Neutrophil (primary cell): ENCODE results near the gene PGAP3.

Experiments
- H3K27ac ChIP-seq: fragments of 200-600 bp; sonication (generic); 2 replicates; pipeline ENCODE4 v1.5.1; 2016; ENCODE audit warnings: mild to moderate bottlenecking, moderate library complexity
- H3K27me3 ChIP-seq: fragments of 200-600 bp; sonication (generic); 2 replicates; pipeline ENCODE4 v1.6.0; 2016; ENCODE audit warnings: mild to moderate bottlenecking
- H3K36me3 ChIP-seq: fragments of 200-600 bp; sonication (generic); 2 replicates; pipeline ENCODE4 v1.5.1; 2017
- H3K4me1 ChIP-seq, 2 experiments: fragments of 200-600 bp in 1 of 2; sonication (generic) in 1 of 2; 1 replicate in 1 of 2; 2 replicates in 1 of 2; pipeline versions ENCODE4 v1.5.1 to v1.6.1; 2013 to 2016; ENCODE audit warnings: low read depth in 1 of 2, low read length in 1 of 2, mild to moderate bottlenecking in 1 of 2, moderate library complexity in 1 of 2; ENCODE audit not compliant: control insufficient read depth in 1 of 2, insufficient read depth in 1 of 2
- H3K4me3 ChIP-seq, 2 experiments: fragments of 200-600 bp in 1 of 2; sonication (generic) in 1 of 2; 1 replicate in 1 of 2; 2 replicates in 1 of 2; pipeline ENCODE4 v1.5.1; 2013 to 2016; ENCODE audit warnings: low read depth in 1 of 2, low read length in 1 of 2, mild to moderate bottlenecking in 1 of 2, moderate library complexity in 1 of 2
- H3K9me3 ChIP-seq: fragments of 200-600 bp; sonication (generic); 2 replicates; pipeline ENCODE4 v1.5.1; 2016
- CTCF ChIP-seq: fragments of 200-600 bp; sonication (generic); IDR thresholded peaks from 2 replicates; pipeline ENCODE4 v1.5.1; 2016; ENCODE audit warnings: antibody characterized with exemption

Gene PGAP3

GRCh38 chr17:39687546-39688474 is at the start of gene PGAP3:
PGAP3 (minus strand) TSS chr17:39688057; CDS start chr17:39688014, 43 bp downstream.
- H3K27ac ChIP-seq, result peak within 1 kb of the TSS; percentile 87
- peaks cover 7 to 11% of the 10 kb centered on the region in 2 experiments for H3K4me1 ChIP-seq
- peaks cover 27% of the 10 kb centered on the region for H3K27me3 ChIP-seq
- no peaks in the 10 kb centered on the region for H3K36me3 ChIP-seq
- H3K9me3 ChIP-seq, result no peaks in the 10 kb centered on the region
- TF ChIP-seq CTCF, result peak; percentile 29
- H3K4me3 ChIP-seq, result peak within 1 kb of the TSS; percentile 81 to 95

- peaks cover 3 to 20% of the 10 kb centered on the region in 2 experiments for H3K4me1 ChIP-seq
- no peaks in the 10 kb centered on the region for H3K36me3 ChIP-seq
- H3K27me3 ChIP-seq, result peaks cover 97% of the 10 kb centered on the region
- no peak overlapping the region for H3K27ac ChIP-seq
- H3K4me3 ChIP-seq, result no peak overlapping the region
- H3K9me3 ChIP-seq, result no peaks in the 10 kb centered on the region
- no peak for TF ChIP-seq CTCF
Observed at GRCh38 chr17:39737206-39737759, 49.4 kb upstream of the PGAP3 start.

- no peak for TF ChIP-seq CTCF
- H3K36me3 ChIP-seq, result no peaks in the 10 kb centered on the region
- H3K27ac ChIP-seq, result no peak overlapping the region
- no peak overlapping the region for H3K4me3 ChIP-seq
- peaks cover 96% of the 10 kb centered on the region for H3K27me3 ChIP-seq
- H3K9me3 ChIP-seq, result no peaks in the 10 kb centered on the region
- H3K4me1 ChIP-seq, result peaks cover 3 to 20% of the 10 kb centered on the region in 2 experiments
Observed at GRCh38 chr17:39736319-39737165, 48.7 kb upstream of the PGAP3 start.

GRCh38 chr17:39735882-39736281 is 48.0 kb upstream of the PGAP3 start:
- no peaks in the 10 kb centered on the region for H3K9me3 ChIP-seq
- peaks cover 3 to 21% of the 10 kb centered on the region in 2 experiments for H3K4me1 ChIP-seq
- no peaks in the 10 kb centered on the region for H3K36me3 ChIP-seq
- no peak overlapping the region for H3K27ac ChIP-seq
- peaks cover 92% of the 10 kb centered on the region for H3K27me3 ChIP-seq
- TF ChIP-seq CTCF, result no peak
- H3K4me3 ChIP-seq, result no peak overlapping the region

- Histone ChIP-seq H3K27me3 (peaks cover 59% of the 10 kb centered on the region), H3K36me3 (peaks cover 21% of the 10 kb centered on the region), H3K4me1 (peaks cover 15 to 17% of the 10 kb centered on the region in 2 experiments), H3K4me3 (no peak overlapping the region), H3K27ac (no peak overlapping the region), H3K9me3 (no peaks in the 10 kb centered on the region)
- no peak for TF ChIP-seq CTCF
Observed at GRCh38 chr17:39732586-39732985, 44.7 kb upstream of the PGAP3 start.
